GM13977 (cell line): ENCODE results near the gene GLDC.
"Not testable (repeated sequence)": the region's sequence is repeated elsewhere in the genome, so short reads cannot be mapped to it uniquely, and the experiment has no call there.

Experiments used
- DNase-seq: peaks from one replicate; pipeline ENCODE4 v3.0.0; 2012; ENCODE audit warnings: low spot score
- in situ Hi-C: fragments of 300-500 bp; cut with MboI; formaldehyde crosslinking; loops from one replicate; pipeline ENCODE4 v1.12.0; 2022; ENCODE audit warnings: low sequenced_read_pairs, low pct_unique_long_range_greater_than_20kb, mixed read lengths, inconsistent platforms; ENCODE audit not compliant: unreplicated experiment
- TF ChIP-seq, protein P1 (sequence below): IDR thresholded peaks from 2 replicates; pipeline ENCODE4 v1.5.1; 2012; ENCODE audit warnings: mild to moderate bottlenecking, control low read depth; ENCODE audit not compliant: insufficient read depth; ENCODE audit errors: extremely low read depth, missing control alignments

Gene GLDC

DNA sequence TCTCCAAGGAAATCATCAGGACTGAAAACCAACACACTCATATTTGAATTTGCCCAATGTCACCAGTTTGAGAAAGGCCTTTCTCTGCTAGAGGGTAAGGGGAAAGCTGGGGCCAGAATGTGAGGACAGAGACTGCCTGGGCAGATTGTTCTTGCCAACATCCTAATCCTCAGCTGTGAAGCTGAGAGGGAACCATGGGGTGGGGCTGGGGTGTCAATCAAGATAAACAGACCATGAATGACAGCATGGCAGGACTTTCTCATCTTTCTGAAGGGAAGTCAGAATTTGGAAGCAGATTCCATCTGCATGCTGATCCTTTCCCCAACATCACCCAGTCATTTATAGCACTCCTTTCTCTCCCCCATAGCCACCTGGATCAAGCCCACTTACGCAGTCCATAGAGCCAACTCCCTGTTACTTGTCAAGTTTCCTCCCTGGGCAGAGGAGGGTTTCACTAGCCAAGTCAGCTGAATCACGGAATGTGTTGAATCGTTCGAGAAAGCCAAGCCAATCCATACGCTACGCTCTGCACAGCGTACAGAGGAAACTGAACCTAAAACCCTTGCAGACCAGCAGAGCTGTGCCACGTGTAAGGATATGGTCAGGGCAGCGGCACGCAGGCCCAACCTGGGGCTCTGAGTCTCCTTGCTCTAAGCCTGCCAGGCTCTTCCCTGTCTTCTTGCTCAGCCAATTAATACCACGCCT lies 14.9 kb downstream of the GLDC start:
- DNase-seq: no peak
- in situ Hi-C loops: no loop called here
- TF ChIP-seq, protein P1, sequence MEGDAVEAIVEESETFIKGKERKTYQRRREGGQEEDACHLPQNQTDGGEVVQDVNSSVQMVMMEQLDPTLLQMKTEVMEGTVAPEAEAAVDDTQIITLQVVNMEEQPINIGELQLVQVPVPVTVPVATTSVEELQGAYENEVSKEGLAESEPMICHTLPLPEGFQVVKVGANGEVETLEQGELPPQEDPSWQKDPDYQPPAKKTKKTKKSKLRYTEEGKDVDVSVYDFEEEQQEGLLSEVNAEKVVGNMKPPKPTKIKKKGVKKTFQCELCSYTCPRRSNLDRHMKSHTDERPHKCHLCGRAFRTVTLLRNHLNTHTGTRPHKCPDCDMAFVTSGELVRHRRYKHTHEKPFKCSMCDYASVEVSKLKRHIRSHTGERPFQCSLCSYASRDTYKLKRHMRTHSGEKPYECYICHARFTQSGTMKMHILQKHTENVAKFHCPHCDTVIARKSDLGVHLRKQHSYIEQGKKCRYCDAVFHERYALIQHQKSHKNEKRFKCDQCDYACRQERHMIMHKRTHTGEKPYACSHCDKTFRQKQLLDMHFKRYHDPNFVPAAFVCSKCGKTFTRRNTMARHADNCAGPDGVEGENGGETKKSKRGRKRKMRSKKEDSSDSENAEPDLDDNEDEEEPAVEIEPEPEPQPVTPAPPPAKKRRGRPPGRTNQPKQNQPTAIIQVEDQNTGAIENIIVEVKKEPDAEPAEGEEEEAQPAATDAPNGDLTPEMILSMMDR: no peak

DNA sequence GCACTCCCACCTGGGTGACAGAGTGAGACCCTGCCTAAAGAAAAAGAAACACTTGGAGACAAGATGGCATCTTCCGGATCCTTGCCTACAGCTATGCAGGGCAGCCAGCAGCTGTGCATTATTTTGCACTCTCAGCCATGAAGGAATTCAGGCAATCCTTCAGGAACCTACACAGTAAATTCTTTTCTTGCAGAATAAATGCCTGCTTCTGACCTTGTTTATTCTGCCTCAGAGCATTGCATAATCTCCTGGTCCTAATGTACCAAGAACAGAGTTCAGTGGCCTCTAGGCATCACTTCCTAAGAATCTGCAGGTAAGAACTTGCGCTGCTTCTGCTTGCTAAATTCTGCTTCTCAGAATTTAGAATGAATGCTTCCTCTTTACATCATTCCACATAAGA lies 16.8 kb downstream of the GLDC start:
- TF ChIP-seq, protein P1: no peak
- DNase-seq: no peak
- in situ Hi-C loops: no loop called here

DNA sequence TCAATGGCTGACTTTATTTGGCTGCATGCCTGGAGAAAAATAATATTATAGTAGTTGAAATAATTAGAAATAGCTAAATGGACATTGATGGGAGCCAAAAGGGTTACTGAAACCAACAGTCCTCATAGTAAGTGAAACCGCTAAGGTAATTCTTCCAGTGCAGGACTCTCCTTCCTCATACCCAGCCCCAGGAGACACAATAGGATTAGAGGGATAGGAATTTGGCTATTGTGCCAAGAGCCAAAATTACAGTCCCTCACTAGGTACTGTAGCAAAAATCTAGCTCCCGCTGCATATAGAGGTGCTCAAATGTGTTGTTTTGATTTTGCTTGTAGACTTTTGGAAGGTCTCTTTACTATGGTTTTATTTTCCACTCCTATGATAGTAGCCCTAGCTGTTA lies 20.2 kb downstream of the GLDC start:
- in situ Hi-C loops: no loop called here
- DNase-seq: no peak
- TF ChIP-seq, protein P1: no peak

DNA sequence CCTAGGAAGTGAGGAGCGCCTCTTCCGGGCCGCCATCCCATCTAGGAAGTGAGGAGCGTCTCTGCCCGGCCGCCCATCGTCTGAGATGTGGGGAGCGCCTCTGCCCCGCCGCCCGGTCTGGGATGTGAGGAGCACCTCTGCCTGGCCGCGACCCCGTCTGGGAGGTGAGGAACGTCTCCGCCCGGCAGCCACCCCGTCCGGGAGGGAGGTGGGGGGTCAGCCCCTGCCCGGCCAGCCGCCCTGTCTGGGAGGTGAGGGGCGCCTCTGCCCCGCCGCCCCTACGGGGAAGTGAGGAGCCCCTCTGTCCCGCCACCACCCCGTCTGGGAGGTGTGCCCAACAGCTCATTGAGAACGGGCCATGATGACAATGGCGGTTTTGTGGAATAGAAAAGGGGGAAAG lies 22.7 kb downstream of the GLDC start:
- in situ Hi-C loops: not testable (repeated sequence)

DNA sequence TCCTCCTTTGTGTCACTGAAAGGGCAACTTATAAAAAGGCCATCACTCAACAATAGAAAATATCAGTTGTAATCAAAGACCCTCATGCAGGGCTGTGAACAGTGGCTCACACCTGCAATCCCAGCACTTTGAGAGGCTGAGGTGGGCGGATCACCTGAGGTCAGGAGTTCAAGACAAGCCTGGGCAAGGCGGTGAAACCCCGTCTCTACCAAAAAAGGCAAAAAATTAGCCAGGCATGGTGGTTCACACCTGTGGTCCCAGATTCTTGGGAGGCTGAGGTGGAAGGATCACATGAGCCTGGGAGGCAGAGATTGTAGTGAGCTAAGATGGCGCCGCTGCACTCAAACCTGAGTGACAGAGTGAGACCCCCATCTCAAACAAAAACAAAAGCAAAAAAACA lies 24.7 kb downstream of the GLDC start:
- TF ChIP-seq, protein P1: no peak
- no peak for DNase-seq
- in situ Hi-C loops: no loop called here

More for the DNA sequence above, 22.7 kb downstream of the GLDC start:
- not testable (repeated sequence) for DNase-seq

DNA sequence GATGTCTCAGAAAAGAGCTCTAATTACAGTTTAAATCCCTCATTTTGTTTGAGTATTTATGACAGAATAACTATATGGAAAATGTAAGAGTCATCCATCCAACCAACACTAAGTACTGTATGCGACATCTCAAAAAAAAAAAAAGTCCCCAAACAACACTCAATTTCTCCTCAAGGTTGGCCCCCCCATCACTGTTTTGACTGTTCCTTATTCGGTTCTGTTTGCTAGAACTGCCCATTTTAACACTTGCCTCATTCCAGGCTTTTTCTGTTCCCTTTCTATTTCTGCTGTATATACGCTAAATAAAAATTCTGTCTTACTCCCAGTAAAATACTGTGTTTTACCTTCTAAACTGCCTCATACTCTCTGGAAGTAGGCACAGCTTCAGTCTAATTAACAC lies 25.2 kb downstream of the GLDC start:
- TF ChIP-seq, protein P1: no peak
- no peak for DNase-seq
- in situ Hi-C loops: no loop called here

DNA sequence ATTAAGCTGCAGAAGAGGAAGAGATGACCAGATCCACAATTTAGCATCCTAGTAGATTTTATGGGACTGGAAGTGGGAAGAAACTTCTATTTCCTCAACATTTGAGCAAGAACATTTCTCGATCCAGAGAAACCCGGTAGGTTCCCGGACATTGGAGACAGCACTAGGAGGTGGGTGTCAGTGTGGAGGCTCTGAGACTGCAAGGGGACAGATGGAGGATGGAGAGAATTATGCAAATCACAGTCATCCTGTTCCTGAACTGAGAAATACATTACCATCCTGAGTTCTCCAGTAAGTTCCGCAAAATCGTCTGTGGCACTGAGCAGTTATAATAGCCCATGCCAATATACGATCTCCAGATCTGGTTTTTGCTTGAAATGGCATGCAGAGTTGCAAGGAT lies 25.6 kb downstream of the GLDC start:
- TF ChIP-seq, protein P1: no peak
- no peak for DNase-seq
- in situ Hi-C loops: no loop called here
